ENCODE results near the gene LHFPL6.

DNA sequence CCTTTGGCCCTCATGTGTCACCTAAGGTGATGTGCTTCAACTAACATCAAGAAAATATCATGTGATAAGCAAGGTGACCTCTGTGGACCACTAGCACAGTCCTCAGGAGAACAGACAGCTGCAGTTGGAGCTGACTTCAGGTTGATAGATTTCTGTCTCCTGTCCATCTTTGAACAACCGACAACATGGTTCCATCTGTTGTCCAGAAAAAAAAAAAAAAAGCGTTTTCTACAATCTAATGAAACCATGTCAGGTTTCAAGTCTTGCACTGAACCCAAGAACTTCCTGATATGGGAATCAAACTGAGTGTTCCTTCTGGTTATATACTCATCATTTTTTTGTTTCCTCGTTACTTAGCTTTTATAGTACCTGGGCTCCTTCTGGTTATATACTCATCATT, 75.7 kb downstream of the LHFPL6 start:
- TF ChIP-seq SRF (CRISPR knock-in tag; IDR thresholded peaks at IDR 0.05), result no peak
- no peak for TF ChIP-seq EZH2 (IDR thresholded peaks at IDR 0.05; ENCODE audit: borderline replicate concordance, low read depth, low read length)
- TF ChIP-seq TOE1 (IDR thresholded peaks at IDR 0.05; ENCODE audit: borderline replicate concordance), result no peak
- no peak for TF ChIP-seq TOE1 (CRISPR knock-in tag; IDR thresholded peaks at IDR 0.05; ENCODE audit: borderline replicate concordance, low read depth)
- TF ChIP-seq RAD51 (IDR thresholded peaks at IDR 0.05; ENCODE audit: borderline replicate concordance, low read depth), result no peak
- TF ChIP-seq, protein P1, sequence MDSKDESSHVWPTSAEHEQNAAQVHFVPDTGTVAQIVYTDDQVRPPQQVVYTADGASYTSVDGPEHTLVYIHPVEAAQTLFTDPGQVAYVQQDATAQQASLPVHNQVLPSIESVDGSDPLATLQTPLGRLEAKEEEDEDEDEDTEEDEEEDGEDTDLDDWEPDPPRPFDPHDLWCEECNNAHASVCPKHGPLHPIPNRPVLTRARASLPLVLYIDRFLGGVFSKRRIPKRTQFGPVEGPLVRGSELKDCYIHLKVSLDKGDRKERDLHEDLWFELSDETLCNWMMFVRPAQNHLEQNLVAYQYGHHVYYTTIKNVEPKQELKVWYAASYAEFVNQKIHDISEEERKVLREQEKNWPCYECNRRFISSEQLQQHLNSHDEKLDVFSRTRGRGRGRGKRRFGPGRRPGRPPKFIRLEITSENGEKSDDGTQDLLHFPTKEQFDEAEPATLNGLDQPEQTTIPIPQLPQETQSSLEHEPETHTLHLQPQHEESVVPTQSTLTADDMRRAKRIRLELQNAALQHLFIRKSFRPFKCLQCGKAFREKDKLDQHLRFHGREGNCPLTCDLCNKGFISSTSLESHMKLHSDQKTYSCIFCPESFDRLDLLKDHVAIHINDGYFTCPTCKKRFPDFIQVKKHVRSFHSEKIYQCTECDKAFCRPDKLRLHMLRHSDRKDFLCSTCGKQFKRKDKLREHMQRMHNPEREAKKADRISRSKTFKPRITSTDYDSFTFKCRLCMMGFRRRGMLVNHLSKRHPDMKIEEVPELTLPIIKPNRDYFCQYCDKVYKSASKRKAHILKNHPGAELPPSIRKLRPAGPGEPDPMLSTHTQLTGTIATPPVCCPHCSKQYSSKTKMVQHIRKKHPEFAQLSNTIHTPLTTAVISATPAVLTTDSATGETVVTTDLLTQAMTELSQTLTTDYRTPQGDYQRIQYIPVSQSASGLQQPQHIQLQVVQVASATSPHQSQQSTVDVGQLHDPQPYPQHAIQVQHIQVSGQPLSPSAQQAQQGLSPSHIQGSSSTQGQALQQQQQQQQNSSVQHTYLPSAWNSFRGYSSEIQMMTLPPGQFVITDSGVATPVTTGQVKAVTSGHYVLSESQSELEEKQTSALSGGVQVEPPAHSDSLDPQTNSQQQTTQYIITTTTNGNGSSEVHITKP (IDR thresholded peaks at IDR 0.05; ENCODE audit: partially characterized antibody), result no peak
- no peak for TF ChIP-seq GABPB1 (CRISPR knock-in tag; IDR thresholded peaks at IDR 0.05)
